CD4-positive, alpha-beta T cell treated with Interleukin-10 for 1 hour (primary cell): ENCODE results near the gene TMEM100.
A peak's percentile ranks its signal among the peaks of the same experiment; 100 is the strongest.

Experiments used
- DNase-seq: peaks from one replicate; pipeline ENCODE4 v3.0.0-alpha.2; 2020

Gene TMEM100

GRCh38 chr17:55717898-55718735 lies 4.5 kb downstream of the TMEM100 start:
- DNase-seq, result peak; percentile 53

GRCh38 chr17:55717432-55717831 lies 5.2 kb downstream of the TMEM100 start:
- no peak for DNase-seq

GRCh38 chr17:55710829-55711496 lies 11.7 kb downstream of the TMEM100 start:
- DNase-seq, result no peak

GRCh38 chr17:55710410-55710809 lies 12.3 kb downstream of the TMEM100 start:
- no peak for DNase-seq

- no peak for DNase-seq
Observed at GRCh38 chr17:55709984-55710383, 12.7 kb downstream of the TMEM100 start.

GRCh38 chr17:55709440-55709839 lies 13.2 kb downstream of the TMEM100 start:
- no peak for DNase-seq

- DNase-seq, result no peak
Observed at GRCh38 chr17:55708175-55708974, 14.3 kb downstream of the TMEM100 start.

- no peak for DNase-seq
Observed at GRCh38 chr17:55706808-55707773, 15.6 kb downstream of the TMEM100 start.

GRCh38 chr17:55705847-55706246 lies 16.8 kb downstream of the TMEM100 start:
- DNase-seq, result no peak

GRCh38 chr17:55704401-55704800 lies 18.3 kb downstream of the TMEM100 start:
- no peak for DNase-seq

GRCh38 chr17:55702150-55702549 lies 20.5 kb downstream of the TMEM100 start:
- no peak for DNase-seq

GRCh38 chr17:55699181-55699860 lies 23.3 kb downstream of the TMEM100 start:
- no peak for DNase-seq

- no peak for DNase-seq
Observed at GRCh38 chr17:55694286-55694910, 28.3 kb downstream of the TMEM100 start.

GRCh38 chr17:55693254-55694216 lies 29.1 kb downstream of the TMEM100 start:
- no peak for DNase-seq

GRCh38 chr17:55692276-55692675 lies 30.4 kb downstream of the TMEM100 start:
- no peak for DNase-seq

- no peak for DNase-seq
Observed at GRCh38 chr17:55691666-55692065, 31.0 kb downstream of the TMEM100 start.

GRCh38 chr17:55690105-55690508 lies 32.6 kb downstream of the TMEM100 start:
- DNase-seq, result no peak

- no peak for DNase-seq
Observed at GRCh38 chr17:55689672-55690071, 33.0 kb downstream of the TMEM100 start.

- no peak for DNase-seq
Observed at GRCh38 chr17:55688057-55688456, 34.6 kb downstream of the TMEM100 start.

GRCh38 chr17:55687037-55687436 lies 35.6 kb downstream of the TMEM100 start:
- no peak for DNase-seq
